ENCODE data around the gene FBXO9.

Gene FBXO9

DNA sequence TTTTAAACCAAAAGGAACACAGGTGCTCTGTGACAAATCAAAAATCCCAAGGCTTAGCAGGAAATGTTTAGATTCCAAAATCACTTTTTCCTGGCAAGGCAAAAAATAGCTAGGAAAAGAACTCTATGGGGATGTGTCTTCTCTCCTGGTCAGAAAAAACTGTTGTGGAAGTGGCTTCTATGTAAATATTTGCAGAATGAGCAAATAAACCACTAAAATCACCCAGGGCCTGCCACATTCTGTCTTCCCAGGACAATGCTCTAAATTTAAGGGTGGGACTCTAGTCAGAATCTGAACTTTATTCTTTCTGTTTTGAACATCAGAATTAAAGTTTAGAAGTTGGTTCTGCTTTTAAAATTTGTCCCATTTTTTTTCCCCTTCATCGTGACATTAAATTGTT is 54.1 kb downstream of the FBXO9 start:
- no peak for TF ChIP-seq POLR2A (IDR thresholded peaks at IDR 0.05; ENCODE audit: low read depth, low read length)
- FAIRE-seq: no peak

DNA sequence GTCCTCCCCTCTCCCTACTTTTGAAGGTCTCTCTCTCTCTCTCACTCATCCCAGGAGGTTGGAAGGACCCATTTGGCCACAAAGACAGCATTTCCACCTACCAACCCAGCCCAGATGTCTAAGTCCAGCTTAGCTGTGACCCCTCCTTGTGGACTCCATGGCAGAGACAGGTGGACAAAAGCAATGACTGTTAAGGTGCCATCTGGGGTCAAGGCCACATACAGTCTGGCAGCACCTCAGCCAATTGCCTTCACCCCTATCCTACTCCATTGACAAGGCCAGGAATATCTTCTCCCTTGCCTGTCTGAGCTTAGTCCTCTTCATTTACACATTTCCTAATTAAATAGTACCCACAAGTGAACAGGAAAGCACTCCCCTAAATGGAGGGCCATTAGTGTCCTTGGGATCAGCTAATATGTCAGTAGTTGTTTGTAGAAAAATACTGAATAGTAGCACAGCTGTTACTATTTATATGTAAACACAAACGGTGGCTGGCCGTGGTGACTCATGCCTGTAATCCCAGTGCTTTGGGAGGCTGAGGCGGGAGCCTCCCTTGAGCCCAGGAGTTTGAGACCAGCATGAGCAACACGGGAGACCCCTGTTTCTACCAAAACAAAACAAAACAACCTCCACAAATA is 54.7 kb downstream of the FBXO9 start:
- DNase-seq (ENCODE audit: insufficient read length, low spot score): peak; percentile 13
- FAIRE-seq: no peak
- TF ChIP-seq POLR2A (IDR thresholded peaks at IDR 0.05; ENCODE audit: low read depth, low read length): no peak

More for the DNA sequence above, 54.1 kb downstream of the FBXO9 start:
- no peak for DNase-seq (ENCODE audit: insufficient read length, low spot score)

DNA sequence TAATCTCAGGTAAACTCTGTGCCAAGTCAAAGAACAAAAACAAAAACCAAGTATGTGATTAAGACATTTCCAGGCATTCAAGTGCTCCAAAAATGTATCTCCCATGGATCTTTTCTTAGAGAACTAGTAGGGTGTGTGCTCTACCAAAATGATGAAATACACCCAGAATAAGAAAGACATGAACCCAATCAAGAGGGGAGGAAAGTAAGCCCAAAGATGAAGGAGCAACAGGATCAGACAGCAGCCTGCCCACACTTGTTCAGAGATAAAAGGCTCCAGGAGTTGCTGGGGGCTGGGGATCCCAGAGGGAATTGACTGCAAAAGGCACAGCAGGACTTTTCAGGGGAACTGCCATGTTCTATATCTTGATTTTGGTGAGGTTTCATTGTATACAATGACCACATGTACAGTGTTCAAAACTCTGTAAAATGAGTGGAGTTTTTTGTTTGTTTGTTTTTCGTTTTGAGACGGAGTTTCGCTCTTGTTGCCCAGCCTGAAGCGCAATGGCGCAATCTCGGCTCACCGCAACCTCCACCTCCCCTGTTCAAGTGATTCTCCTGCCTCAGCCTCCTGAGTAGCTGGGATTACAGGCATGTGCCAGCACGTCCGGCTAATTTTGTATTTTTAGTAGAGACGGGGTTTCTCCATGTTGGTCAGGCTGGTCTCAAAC is 59.1 kb downstream of the FBXO9 start:
- DNase-seq (ENCODE audit: insufficient read length, low spot score) (no peak), FAIRE-seq (no peak)
- TF ChIP-seq POLR2A (IDR thresholded peaks at IDR 0.05; ENCODE audit: low read depth, low read length): no peak

DNA sequence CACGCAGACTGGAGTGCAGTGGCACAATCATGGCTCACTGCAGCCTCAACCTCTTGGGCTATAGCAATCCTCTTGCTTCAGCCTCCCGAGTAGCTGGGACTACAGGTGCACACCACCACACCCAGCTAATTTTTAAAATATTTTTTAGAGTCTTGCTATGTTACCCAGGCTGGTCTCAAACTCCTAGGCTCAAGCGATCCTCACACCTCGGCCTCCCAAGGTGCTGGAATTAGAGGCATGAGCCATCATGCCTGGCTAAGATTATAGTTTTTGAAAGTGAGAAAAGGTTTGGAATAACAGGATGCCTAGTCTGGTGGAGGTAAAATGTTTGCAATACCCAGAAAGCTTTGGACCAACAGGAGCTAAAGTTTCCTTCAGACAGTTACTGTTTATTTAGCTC is 60.1 kb downstream of the FBXO9 start:
- no peak for FAIRE-seq
- no peak for DNase-seq (ENCODE audit: insufficient read length, low spot score)
- no peak for TF ChIP-seq POLR2A (IDR thresholded peaks at IDR 0.05; ENCODE audit: low read depth, low read length)

DNA sequence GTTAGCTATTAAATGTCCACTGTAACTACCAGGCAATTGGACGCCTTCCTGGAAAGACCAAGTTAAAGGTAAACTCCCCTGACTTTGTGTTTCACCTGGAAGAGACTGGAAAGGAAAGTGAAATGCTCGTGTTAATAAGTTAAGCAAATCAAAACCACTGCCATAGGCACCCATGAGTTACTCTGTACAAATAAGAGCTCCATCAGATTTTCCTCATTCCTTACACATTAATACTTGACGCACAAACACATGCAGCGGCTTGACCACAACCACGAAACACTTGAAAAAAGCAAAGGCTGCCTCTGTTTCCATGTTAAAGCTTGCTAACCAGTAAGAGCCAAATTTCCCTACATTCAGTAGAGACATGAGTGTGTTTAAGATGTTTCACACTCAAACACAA is 63.6 kb downstream of the FBXO9 start:
- FAIRE-seq (no peak), DNase-seq (ENCODE audit: insufficient read length, low spot score) (no peak)
- no peak for TF ChIP-seq POLR2A (IDR thresholded peaks at IDR 0.05; ENCODE audit: low read depth, low read length)

DNA sequence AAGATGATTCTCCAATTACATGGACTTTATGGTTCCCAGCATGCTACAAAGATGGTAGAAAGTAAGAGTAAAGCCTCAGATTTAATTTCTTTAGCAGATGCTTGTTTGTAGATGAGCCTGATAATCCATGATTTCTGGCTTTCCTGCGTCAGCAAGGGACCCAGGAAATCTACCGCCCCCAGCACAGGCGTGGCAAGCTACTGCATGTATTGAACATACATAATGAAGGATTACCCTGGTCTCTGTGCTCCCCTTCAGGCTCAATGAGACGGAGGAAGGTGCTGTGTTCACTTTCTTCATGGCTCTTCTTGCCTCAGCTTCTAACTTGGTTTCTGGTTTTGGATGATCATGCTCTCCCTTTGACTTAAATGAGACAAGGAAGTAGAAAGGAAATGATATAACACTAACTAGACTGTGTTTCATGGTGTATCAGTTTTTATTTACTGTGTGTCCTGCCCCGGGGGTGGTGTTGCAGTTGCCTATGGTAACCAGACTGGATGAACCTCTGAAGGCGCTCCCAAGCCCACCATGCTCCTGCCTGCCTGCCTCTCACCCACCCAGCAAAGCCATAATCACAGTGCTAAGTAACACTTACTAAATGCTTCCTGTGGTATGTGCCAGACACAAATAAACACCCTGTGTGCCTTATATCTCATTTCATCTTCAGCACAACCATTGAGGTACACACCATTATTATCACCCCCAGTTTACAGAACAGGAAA is 65.5 kb downstream of the FBXO9 start:
- FAIRE-seq: no peak
- no peak for TF ChIP-seq POLR2A (IDR thresholded peaks at IDR 0.05; ENCODE audit: low read depth, low read length)
- no peak for DNase-seq (ENCODE audit: insufficient read length, low spot score)

DNA sequence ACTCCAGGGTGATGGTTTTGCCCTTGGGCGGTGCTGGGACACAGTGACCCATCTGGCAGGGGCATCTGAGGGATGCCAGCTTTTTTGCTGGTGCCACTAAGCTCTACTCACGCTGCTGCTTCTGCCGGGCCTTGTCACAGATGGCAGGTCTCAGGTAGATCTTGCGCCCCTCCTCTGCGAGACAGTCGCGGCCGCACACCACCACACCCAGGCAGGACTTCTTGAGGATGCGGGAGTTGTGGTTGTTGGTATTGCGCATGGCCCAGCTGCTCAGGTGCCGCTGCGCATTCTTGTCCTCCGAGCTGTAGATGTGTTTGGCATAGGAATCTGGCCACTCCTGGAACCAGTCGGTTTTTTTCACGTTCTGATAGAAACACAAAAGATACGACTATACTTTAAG is 68.8 kb downstream of the FBXO9 start:
- DNase-seq (ENCODE audit: insufficient read length, low spot score) (no peak), FAIRE-seq (no peak)
- no peak for TF ChIP-seq POLR2A (IDR thresholded peaks at IDR 0.05; ENCODE audit: low read depth, low read length)

DNA sequence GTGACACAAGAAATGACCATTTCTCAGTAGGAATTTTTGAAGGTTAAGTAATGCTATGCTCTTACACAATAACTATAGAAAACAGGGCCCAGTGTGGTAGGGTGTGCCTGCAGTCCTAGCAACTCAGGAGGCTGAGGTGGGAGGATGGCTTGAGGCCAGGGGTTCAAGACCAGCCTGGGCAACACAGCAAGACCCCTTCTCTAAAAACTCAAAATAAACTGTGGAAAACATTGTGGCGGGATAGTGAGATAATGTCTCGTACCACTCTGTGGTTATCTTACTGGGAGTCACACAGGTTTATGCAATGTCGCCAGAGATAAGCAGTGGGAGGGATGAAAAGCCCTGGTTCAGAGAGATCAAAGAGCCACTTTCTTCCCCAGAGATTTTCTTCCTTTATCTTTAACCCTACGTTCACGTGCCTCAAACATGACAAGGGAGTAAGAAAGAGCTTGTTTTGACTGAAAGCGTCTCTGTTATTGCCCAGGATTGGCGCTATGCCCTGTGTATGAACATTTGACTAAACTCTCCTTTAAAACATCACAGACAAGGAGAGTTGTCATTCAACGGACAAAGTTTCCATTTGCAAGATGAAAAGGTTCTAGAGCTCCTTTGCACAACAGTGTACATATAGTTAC is 69.5 kb downstream of the FBXO9 start:
- no peak for TF ChIP-seq POLR2A (IDR thresholded peaks at IDR 0.05; ENCODE audit: low read depth, low read length)
- DNase-seq (ENCODE audit: insufficient read length, low spot score): no peak
- no peak for FAIRE-seq

DNA sequence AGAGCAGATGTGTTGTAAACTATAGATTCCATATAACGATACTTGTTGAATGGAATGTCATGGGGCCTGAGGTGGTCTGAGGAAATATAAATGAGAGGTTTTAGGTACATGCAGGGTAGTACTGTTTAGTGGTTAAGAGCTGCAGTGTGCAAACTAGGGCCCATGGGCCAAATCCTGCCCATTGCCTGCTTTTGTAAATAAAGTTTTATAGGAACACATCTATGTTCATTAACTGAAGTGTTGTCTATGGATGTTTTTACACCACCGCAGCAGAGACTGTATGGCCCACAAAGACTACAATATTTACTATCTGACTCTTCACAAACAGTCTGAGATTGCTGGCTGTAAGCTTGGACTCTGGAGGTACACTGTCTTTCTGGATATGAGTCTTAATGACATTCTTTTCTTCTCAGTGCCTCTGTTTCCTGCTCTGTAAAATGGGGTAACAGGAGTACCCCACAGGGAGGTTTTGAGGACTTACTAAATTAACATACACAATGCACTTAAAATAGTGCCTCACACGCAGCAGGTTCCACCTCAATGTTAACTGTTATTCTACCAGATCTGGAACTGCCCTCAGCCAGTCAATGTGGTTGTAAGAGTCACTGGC is 70.9 kb downstream of the FBXO9 start:
- DNase-seq (ENCODE audit: insufficient read length, low spot score): no peak
- no peak for TF ChIP-seq POLR2A (IDR thresholded peaks at IDR 0.05; ENCODE audit: low read depth, low read length)
- no peak for FAIRE-seq

DNA sequence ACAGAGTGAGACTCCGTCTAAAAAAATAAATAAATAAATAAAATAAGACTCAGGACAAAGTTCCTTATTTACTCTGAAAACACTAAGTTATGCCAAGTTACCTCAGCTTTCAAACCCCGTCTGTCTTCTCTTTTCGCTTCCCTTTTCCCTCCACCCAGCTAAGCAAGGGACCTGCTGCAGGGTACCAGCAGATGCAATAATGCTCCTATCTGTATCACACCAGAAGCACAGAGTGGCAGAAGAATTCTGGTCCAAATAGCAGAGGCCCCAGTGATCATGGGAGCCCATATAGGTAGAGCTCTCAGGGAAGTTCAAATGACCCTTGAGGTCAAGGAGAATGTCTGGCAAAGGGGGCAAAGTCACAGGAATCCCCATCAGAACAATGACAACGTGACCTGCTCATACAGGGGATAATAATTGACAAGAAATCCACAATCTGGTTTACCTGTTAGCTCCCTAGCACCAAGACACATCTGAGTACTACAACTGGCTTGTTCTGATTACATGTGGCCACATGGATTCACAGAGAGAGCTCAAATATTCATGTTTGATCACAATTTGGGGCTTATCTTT is 74.7 kb downstream of the FBXO9 start:
- FAIRE-seq (no peak), DNase-seq (ENCODE audit: insufficient read length, low spot score) (no peak)
- TF ChIP-seq POLR2A (IDR thresholded peaks at IDR 0.05; ENCODE audit: low read depth, low read length): no peak

DNA sequence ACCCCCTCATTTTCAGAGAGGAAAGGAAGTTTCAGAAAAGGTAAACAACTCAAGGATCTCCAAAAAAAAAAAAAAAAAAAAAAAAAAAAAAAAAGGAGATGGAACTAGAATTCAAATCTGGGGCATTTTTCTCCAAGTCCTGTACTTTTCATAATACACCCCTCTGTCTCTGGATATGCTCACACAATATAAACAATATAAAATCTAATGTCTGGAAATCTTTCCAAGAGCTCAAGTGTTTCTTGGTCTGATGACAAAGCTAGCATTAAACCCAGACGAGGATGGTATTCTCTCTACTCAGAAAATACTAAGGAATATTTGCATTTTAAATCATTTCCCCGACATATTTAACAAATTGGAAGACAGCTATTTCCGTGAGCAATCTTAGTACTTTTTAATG is 77.6 kb downstream of the FBXO9 start:
- DNase-seq (ENCODE audit: insufficient read length, low spot score): no peak
- TF ChIP-seq POLR2A (IDR thresholded peaks at IDR 0.05; ENCODE audit: low read depth, low read length): no peak
- no peak for FAIRE-seq

DNA sequence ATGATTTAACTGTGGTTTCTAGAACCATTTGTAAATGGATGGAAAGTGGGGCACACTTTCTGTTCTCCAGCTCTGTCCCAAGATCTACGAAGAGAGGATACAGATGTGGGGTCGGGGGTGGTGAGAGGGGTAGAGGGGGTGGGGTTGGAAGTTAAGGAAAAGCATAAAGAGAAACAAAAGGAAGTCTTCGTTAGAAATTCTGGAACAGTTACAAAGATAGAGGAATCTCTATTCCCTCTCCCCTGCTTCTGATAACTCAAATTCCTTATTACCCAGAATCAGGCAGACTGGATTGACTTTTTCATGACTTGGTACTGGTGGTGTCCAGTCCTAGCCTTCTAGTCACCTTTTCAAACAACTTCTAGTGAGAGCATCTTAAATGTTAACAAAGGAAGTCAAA is 78.5 kb downstream of the FBXO9 start:
- DNase-seq (ENCODE audit: insufficient read length, low spot score) (no peak), FAIRE-seq (no peak)
- TF ChIP-seq POLR2A (IDR thresholded peaks at IDR 0.05; ENCODE audit: low read depth, low read length): no peak

DNA sequence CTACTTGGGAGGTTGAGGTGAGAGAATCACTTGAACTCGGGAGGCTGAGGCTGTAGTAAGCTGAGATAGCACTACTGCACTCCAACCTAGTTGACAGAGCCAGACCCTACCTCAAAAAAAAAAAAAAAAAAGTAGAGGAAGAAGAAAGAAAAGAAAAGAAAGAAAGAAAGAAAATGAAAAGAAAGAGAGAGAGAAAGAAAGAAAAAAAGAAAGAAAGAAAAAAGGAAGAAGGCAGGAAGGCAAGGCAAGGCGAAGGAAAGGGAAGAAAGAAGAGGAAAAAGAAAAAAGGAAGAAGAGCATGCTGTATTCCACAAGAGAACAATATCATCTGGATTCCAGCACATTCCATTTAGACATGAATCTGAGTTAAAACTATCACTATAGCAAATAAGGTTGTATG is 79.6 kb downstream of the FBXO9 start:
- TF ChIP-seq POLR2A (IDR thresholded peaks at IDR 0.05; ENCODE audit: low read depth, low read length): no peak
- DNase-seq (ENCODE audit: insufficient read length, low spot score) (no peak), FAIRE-seq (no peak)

DNA sequence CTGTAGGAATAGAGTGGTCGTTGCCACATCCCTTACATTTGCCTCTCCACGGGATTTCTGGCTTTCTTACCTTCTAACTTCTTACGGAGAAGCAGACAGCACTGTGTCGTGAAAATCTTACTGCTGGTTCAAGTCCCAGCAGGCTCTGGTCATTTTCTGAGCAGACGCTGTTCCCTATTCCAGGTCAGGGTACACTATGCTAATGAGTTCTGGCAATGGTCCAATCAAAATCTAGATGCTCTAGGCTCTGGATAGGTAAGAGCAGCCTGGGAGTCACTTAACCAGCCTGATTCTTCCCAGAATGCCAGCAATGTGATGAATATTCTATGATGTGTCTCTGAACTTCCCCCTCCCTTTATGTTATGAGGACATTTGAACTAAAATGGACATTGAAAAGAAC is 83.5 kb downstream of the FBXO9 start, which contains the start of gene GCM1:
Gene GCM1, minus strand, starts transcription at position 158 of the 400 bp plus-strand sequence. CDS start 3,209 bp downstream, outside the sequence.
- no peak for TF ChIP-seq POLR2A (IDR thresholded peaks at IDR 0.05; ENCODE audit: low read depth, low read length)
- FAIRE-seq (no peak), DNase-seq (ENCODE audit: insufficient read length, low spot score) (no peak)

Measured in H54 (cell line).